ENCODE measurements around the gene RERE. TPM values are rescaled to one million over a fixed set of nuclear protein-coding genes. Genes with fewer than 3 reads are reported as not detected.

RERE gene
- total and polyA plus RNA-seq, 12 donors, result 46.5 to 163 (median 139) TPM

GRCh38 chr1:8661185-8662110, 156.0 kb downstream of the RERE start:
- no peak for TF ChIP-seq CTCF (IDR thresholded peaks at IDR 0.05)
- intact Hi-C loops (cut with DNase I), result loop anchor here in 1 of 10 donors (10.0 kb wide), 1 partner anchor 257 kb away; no protein-coding TSS in a partner anchor
- no peaks in the 10 kb centered on the region for H3K27me3 ChIP-seq
- H3K27ac ChIP-seq, result peak overlapping the region in 9 of 10 donors; percentile 38 to 79 (median 75)
- H3K36me3 ChIP-seq, result no peaks in the 10 kb centered on the region
- H3K4me3 ChIP-seq, result no peak overlapping the region
- DNase-seq (peak in 1 of 2 donors; percentile 64), ATAC-seq (peak in 6 of 8 donors; percentile 17 to 57 (median 28))
- WGBS, 2 donors, result 33 to 35% methylated on average over 8 of the region's 8 CpGs
- no peaks in the 10 kb centered on the region for H3K9me3 ChIP-seq
- H3K4me1 ChIP-seq, result peaks cover 20 to 87% (median 74%) of the 10 kb centered on the region in 9 donors

- DNase-seq, result peak; percentile 30 to 39
- Histone ChIP-seq H3K27me3 (no peaks in the 10 kb centered on the region), H3K9me3 (no peaks in the 10 kb centered on the region), H3K27ac (peak overlapping the region in 9 of 10 donors; percentile 38 to 79 (median 75)), H3K36me3 (peaks cover 0 to 6% (median 0%) of the 10 kb centered on the region in 9 donors), H3K4me1 (peaks cover 13 to 76% (median 64%) of the 10 kb centered on the region in 9 donors), H3K4me3 (no peak overlapping the region)
- intact Hi-C loops (cut with DNase I), result loop anchor here in 1 of 10 donors (10.0 kb wide), 1 partner anchor 256 kb away; no protein-coding TSS in a partner anchor
- 12 to 17% methylated on average over 5 of the region's 5 CpGs for WGBS, 2 donors
- ATAC-seq, result peak; percentile 60 to 93 (median 78)
- TF ChIP-seq CTCF (IDR thresholded peaks at IDR 0.05), result no peak
Measured at GRCh38 chr1:8660411-8660828, 157.0 kb downstream of the RERE start.

DNA sequence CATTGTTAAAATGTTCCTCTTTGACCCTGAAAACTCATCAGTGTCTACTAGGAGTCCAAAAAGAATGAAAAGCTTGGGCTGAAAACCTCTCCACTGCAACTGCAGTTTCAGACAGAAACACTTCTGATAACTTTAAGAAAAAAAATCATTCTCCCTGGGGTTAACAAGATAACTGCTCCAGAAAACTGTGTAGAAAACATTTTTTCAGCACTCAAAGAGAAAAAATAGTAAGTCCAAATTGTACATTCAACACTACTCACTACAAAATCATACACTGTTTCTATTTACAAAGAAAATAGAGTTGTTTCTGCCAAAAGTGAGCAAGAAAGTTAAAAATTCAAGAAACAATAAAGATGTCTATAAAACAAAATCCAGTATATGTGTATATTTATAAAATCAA, 157.8 kb downstream of the RERE start:
- no peaks in the 10 kb centered on the region for H3K27me3 ChIP-seq
- DNase-seq (no peak), ATAC-seq (no peak)
- intact Hi-C loops (cut with DNase I), result no loop called here
- H3K4me3 ChIP-seq, result no peak overlapping the region
- H3K27ac ChIP-seq, result peak overlapping the region in 4 of 10 donors; percentile 71 to 78 (median 74)
- peaks cover 13 to 68% (median 57%) of the 10 kb centered on the region in 9 donors for H3K4me1 ChIP-seq
- TF ChIP-seq CTCF (IDR thresholded peaks at IDR 0.05), result no peak
- no peaks in the 10 kb centered on the region for H3K9me3 ChIP-seq
- H3K36me3 ChIP-seq, result peaks cover 0 to 12% (median 0%) of the 10 kb centered on the region in 9 donors

GRCh38 chr1:8653878-8654277, 163.6 kb downstream of the RERE start:
- intact Hi-C loops (cut with DNase I), result no loop called here
- no peaks in the 10 kb centered on the region for H3K27me3 ChIP-seq
- no peak for DNase-seq
- 90 to 96% methylated on average over 4 of the region's 4 CpGs for WGBS, 2 donors
- no peak for TF ChIP-seq CTCF (IDR thresholded peaks at IDR 0.05)
- no peak for ATAC-seq
- H3K36me3 ChIP-seq, result peaks cover 0 to 15% (median 0%) of the 10 kb centered on the region in 9 donors
- no peaks in the 10 kb centered on the region for H3K9me3 ChIP-seq
- H3K4me1 ChIP-seq, result peaks cover 5 to 57% (median 30%) of the 10 kb centered on the region in 9 donors
- no peak overlapping the region for H3K27ac ChIP-seq
- no peak overlapping the region for H3K4me3 ChIP-seq
